H1 (cell line): ENCODE measurements around the gene EEIG1. TPM values are rescaled to one million over a fixed set of nuclear protein-coding genes. Genes with fewer than 3 reads are reported as not detected.

ENCODE experiments used
- CTCF ChIA-PET: fragments of 300-600 bp; sonication (Branson Sonifier 250); formaldehyde crosslinking; loops from one replicate; lab custom pipeline; 2021; ENCODE audit not compliant: partially characterized antibody; lab: Charles Lee
- POLR2A ChIA-PET: fragments of 300-600 bp; sonication (Branson Sonifier 250); formaldehyde crosslinking; loops from one replicate; lab custom pipeline; 2021; ENCODE audit warnings: inconsistent platforms; ENCODE audit not compliant: partially characterized antibody; lab: Charles Lee
- DNase-seq, 2 experiments: peaks; one replicate each; pipeline versions ENCODE4 v3.0.0 to v3.0.0-alpha.2; 2010 to 2022; ENCODE audit warnings: low spot score in 2 of 2, low read depth in 1 of 2, mixed read lengths in 1 of 2
- FAIRE-seq: peaks from 2 replicates; lab custom pipeline; 2011; peaks lifted over from hg19 to GRCh38; lab: Jason Lieb, UNC
- H2AFZ ChIP-seq: 2 replicates; pipeline ENCODE4 v1.8.1; 2012; ENCODE audit warnings: low read length, inconsistent platforms
- H2AK5ac ChIP-seq: 2 replicates; pipeline ENCODE4 v1.6.1; 2013; ENCODE audit warnings: low read depth, low read length
- H2BK120ac ChIP-seq: replicated peaks from 2 replicates; pipeline ENCODE3; 2013; ENCODE audit warnings: low read depth, low read length, inconsistent platforms
- H2BK12ac ChIP-seq: 2 replicates; pipeline ENCODE4 v1.6.1; 2013; ENCODE audit warnings: low read depth, low read length
- H2BK15ac ChIP-seq: 2 replicates; pipeline ENCODE4 v1.6.1; 2013; ENCODE audit warnings: low read length
- H2BK20ac ChIP-seq: 2 replicates; pipeline ENCODE4 v1.6.1; 2013; ENCODE audit warnings: low read length
- H2BK5ac ChIP-seq: 2 replicates; pipeline ENCODE4 v1.6.1; 2013; ENCODE audit warnings: low read depth, low read length
- H3K14ac ChIP-seq: 2 replicates; pipeline ENCODE4 v1.6.1; 2013; ENCODE audit warnings: inconsistent platforms; ENCODE audit not compliant: insufficient read length
- H3K18ac ChIP-seq: 2 replicates; pipeline ENCODE4 v1.6.1; 2013; ENCODE audit warnings: low read length; ENCODE audit errors: extremely low read depth
- H3K23ac ChIP-seq: 2 replicates; pipeline ENCODE4 v1.6.1; 2013; ENCODE audit warnings: inconsistent platforms; ENCODE audit not compliant: insufficient read length
- H3K23me2 ChIP-seq: 2 replicates; pipeline ENCODE4 v1.6.1; 2013; ENCODE audit warnings: low read depth, low read length
- H3K27ac ChIP-seq: 2 replicates; pipeline ENCODE4 v1.6.1; 2011; ENCODE audit warnings: low read depth, low read length, inconsistent platforms
- H3K27me3 ChIP-seq, 4 experiments: replicated peaks in 1 of 4; 1 replicate in 1 of 4; 2 replicates in 3 of 4; pipeline versions ENCODE4 v1.6.1 to v1.8.1; 2011 to 2013; ENCODE audit warnings: low read length in 3 of 4, mild to moderate bottlenecking in 3 of 4, inconsistent platforms in 2 of 4, mixed read lengths in 2 of 4, moderate library complexity in 1 of 4; ENCODE audit not compliant: control insufficient read depth in 3 of 4, insufficient read depth in 3 of 4; ENCODE audit errors: extremely low read depth in 1 of 4
- H3K36me3 ChIP-seq, 4 experiments: 2 replicates each; pipeline versions ENCODE4 v1.6.1 to v1.8.1; 2011 to 2013; ENCODE audit warnings: mild to moderate bottlenecking in 4 of 4, low read length in 3 of 4, moderate library complexity in 2 of 4, control low read depth in 1 of 4, inconsistent platforms in 1 of 4; ENCODE audit not compliant: insufficient read depth in 4 of 4, control insufficient read depth in 2 of 4
- H3K4ac ChIP-seq: replicated peaks from 2 replicates; pipeline ENCODE3; 2013; ENCODE audit warnings: low read length, low read depth, mixed read lengths, inconsistent platforms; ENCODE audit not compliant: insufficient read length
- H3K4me1 ChIP-seq, 4 experiments: replicated peaks in 1 of 4; 1 replicate in 1 of 4; 2 replicates in 3 of 4; pipeline versions ENCODE4 v1.6.1 to v1.8.1; 2011 to 2013; ENCODE audit warnings: low read length in 3 of 4, inconsistent platforms in 2 of 4, mixed read lengths in 1 of 4; ENCODE audit not compliant: insufficient read depth in 4 of 4, control insufficient read depth in 3 of 4
- H3K4me2 ChIP-seq, 2 experiments: 2 replicates each; pipeline versions ENCODE4 v1.6.1 to v1.8.1; 2011 to 2013; ENCODE audit warnings: low read depth in 2 of 2, low read length in 2 of 2, control low read depth in 1 of 2, inconsistent platforms in 1 of 2, mild to moderate bottlenecking in 1 of 2; ENCODE audit not compliant: insufficient read depth in 1 of 2
- H3K4me3 ChIP-seq, 4 experiments: fragments of 200-600, 300-600 bp in 1 of 4; sonication (generic), shearing (Covaris generic), sonication (Bioruptor Twin) in 1 of 4; 2 replicates each; pipeline versions ENCODE4 v1.5.1 to v1.8.1; 2011 to 2016; ENCODE audit warnings: low read length in 4 of 4, low read depth in 3 of 4, control low read depth in 2 of 4, inconsistent platforms in 2 of 4, mild to moderate bottlenecking in 2 of 4, mixed read lengths in 1 of 4, moderate library complexity in 1 of 4; ENCODE audit not compliant: insufficient read depth in 2 of 4; ENCODE audit errors: extremely low read depth in 1 of 4
- H3K56ac ChIP-seq: replicated peaks from 2 replicates; pipeline ENCODE3; 2013; ENCODE audit warnings: low read depth, mild to moderate bottlenecking, mixed read lengths, low read length, inconsistent platforms; ENCODE audit not compliant: insufficient read length
- H3K79me1 ChIP-seq: 2 replicates; pipeline ENCODE4 v1.6.1; 2013; ENCODE audit warnings: low read depth, low read length, control low read depth
- H3K79me2 ChIP-seq, 2 experiments: 2 replicates each; pipeline versions ENCODE4 v1.6.1 to v1.8.1; 2012 to 2013; ENCODE audit warnings: low read length in 2 of 2, mild to moderate bottlenecking in 2 of 2, inconsistent platforms in 1 of 2; ENCODE audit not compliant: insufficient read depth in 2 of 2, control insufficient read depth in 1 of 2
- H3K9ac ChIP-seq, 4 experiments: replicated peaks in 1 of 4; 1 replicate in 1 of 4; 2 replicates in 3 of 4; pipeline versions ENCODE4 v1.6.1 to v1.8.1; 2011 to 2013; ENCODE audit warnings: low read depth in 3 of 4, low read length in 3 of 4, control low read depth in 2 of 4, mild to moderate bottlenecking in 2 of 4, moderate library complexity in 2 of 4, inconsistent platforms in 1 of 4; ENCODE audit errors: extremely low read depth in 1 of 4
- H3K9me3 ChIP-seq, 2 experiments: 2 replicates each; pipeline versions ENCODE4 v1.6.1 to v1.8.1; 2012 to 2013; ENCODE audit warnings: mild to moderate bottlenecking in 2 of 2, moderate library complexity in 2 of 2, control low read depth in 1 of 2, inconsistent platforms in 1 of 2, low read depth in 1 of 2, low read length in 1 of 2, mixed read lengths in 1 of 2; ENCODE audit not compliant: insufficient read depth in 2 of 2
- H4K20me1 ChIP-seq, 2 experiments: replicated peaks in 1 of 2; 2 replicates each; pipeline versions ENCODE3 to v1.8.1; 2011 to 2013; ENCODE audit warnings: inconsistent platforms in 2 of 2, low read length in 2 of 2, mild to moderate bottlenecking in 1 of 2; ENCODE audit not compliant: insufficient read depth in 2 of 2, control insufficient read depth in 1 of 2
- H4K5ac ChIP-seq: 2 replicates; pipeline ENCODE4 v1.6.1; 2013; ENCODE audit warnings: low read length, low read depth, mixed read lengths, inconsistent platforms; ENCODE audit not compliant: insufficient read length
- H4K8ac ChIP-seq: 2 replicates; pipeline ENCODE4 v1.8.0; 2013; ENCODE audit warnings: mild to moderate bottlenecking, moderate library complexity, low read length, inconsistent platforms; ENCODE audit not compliant: insufficient read depth; ENCODE audit errors: extremely low read depth
- H4K91ac ChIP-seq: replicated peaks from 2 replicates; pipeline ENCODE3; 2013; ENCODE audit warnings: low read length, mixed read lengths, inconsistent platforms; ENCODE audit not compliant: insufficient read length
- CBX8 ChIP-seq: fragments of 300-800, 300-1000 bp; sonication (generic); IDR thresholded peaks from 2 replicates; pipeline ENCODE4 v1.7.1; 2016; ENCODE audit warnings: low read depth, low read length, borderline replicate concordance
- HDAC2 ChIP-seq, 2 experiments: fragments of 300-600 bp in 1 of 2; sonication (generic) in 1 of 2; IDR thresholded peaks; 2 replicates each; pipeline ENCODE4 v1.6.1; 2011 to 2012; ENCODE audit warnings: low read depth in 2 of 2, low read length in 2 of 2, mild to moderate bottlenecking in 2 of 2, moderate library complexity in 2 of 2, borderline replicate concordance in 1 of 2, inconsistent platforms in 1 of 2
- HDAC6 ChIP-seq: IDR thresholded peaks from one replicate; pipeline ENCODE4 v1.7.1; 2012; ENCODE audit warnings: low read depth, mild to moderate bottlenecking, inconsistent platforms, low read length, moderate library complexity
- JUND ChIP-seq: IDR thresholded peaks from 2 replicates; pipeline ENCODE4 v1.6.1; 2011; ENCODE audit warnings: mild to moderate bottlenecking, improper control_type of control experiment, low read length
- RAD21 ChIP-seq, 2 experiments: IDR thresholded peaks in 1 of 2; conservative IDR thresholded peaks in 1 of 2; 2 replicates each; pipeline ENCODE4 v1.6.1; 2011; ENCODE audit warnings: low read depth in 2 of 2, low read length in 2 of 2, improper control_type of control experiment in 1 of 2, inconsistent platforms in 1 of 2, mild to moderate bottlenecking in 1 of 2, moderate library complexity in 1 of 2
- RNF2 ChIP-seq: fragments of 200-900, 300-1000 bp; sonication (generic); IDR thresholded peaks from 2 replicates; pipeline ENCODE4 v1.7.1; 2016; ENCODE audit warnings: borderline replicate concordance, low read depth, mild to moderate bottlenecking, antibody characterized with exemption, low read length; ENCODE audit not compliant: poor library complexity, severe bottlenecking; ENCODE audit errors: missing control alignments
- SP4 ChIP-seq: IDR thresholded peaks from 2 replicates; pipeline ENCODE4 v1.6.1; 2012; ENCODE audit warnings: low read length, inconsistent platforms
- TAF1 ChIP-seq: IDR thresholded peaks from 2 replicates; pipeline ENCODE4 v1.6.1; 2011; ENCODE audit warnings: mild to moderate bottlenecking, low read depth, low read length
- TBP ChIP-seq: IDR thresholded peaks from 2 replicates; pipeline ENCODE4 v1.6.1; 2011; ENCODE audit warnings: low read depth, low read length, improper control_type of control experiment
- TEAD4 ChIP-seq: IDR thresholded peaks from 2 replicates; pipeline ENCODE4 v1.6.1; 2012; ENCODE audit warnings: low read depth, low read length, inconsistent platforms, mixed read lengths
- WGBS, 2 experiments: shearing (Covaris generic) in 1 of 2; methylation state at CpG; one replicate each; pipeline versions ENCODE4 v1.1.6 to v1.1.7; 2013 to 2015; ENCODE audit warnings: low lambda C conversion rate in 2 of 2, mixed read lengths in 2 of 2, inconsistent platforms in 1 of 2, low coverage in 1 of 2, missing lambda C conversion rate in 1 of 2; ENCODE audit not compliant: insufficient replicate concordance in 2 of 2, insufficient coverage in 1 of 2, insufficient read length in 1 of 2; ENCODE audit errors: extremely low coverage in 1 of 2, missing lambda C conversion rate in 1 of 2; 5-methylcytosine and 5-hydroxymethylcytosine counted together
- polyA plus RNA-seq, 7 experiments: library from polyadenylated mRNA; depleted of rRNA in 3 of 7; stranded (reverse) in 5 of 7; unstranded in 2 of 7; fragments of >200 nt in 5 of 7; fragments of 200-250 nt in 2 of 7; gene quantifications; 1 replicate in 5 of 7; 2 replicates in 1 of 7; 4 replicates in 1 of 7; pipeline versions ENCODE4 v1.2.1 to v1.2.3, GENCODE V29; 2011 to 2013; ENCODE audit warnings: missing spikeins in 2 of 7, mixed read lengths in 2 of 7
- total RNA-seq: library from RNA; stranded (reverse); fragmentation: NEBNext Ultra II Directional; extraction: Animal tissue kit (Norgen Biotek cat#: 25700); gene quantifications from 2 replicates; pipeline ENCODE4 v1.2.1, GENCODE V29; 2021
- TF ChIP-seq, protein P1 (sequence below): IDR thresholded peaks from 2 replicates; pipeline ENCODE4 v1.6.1; 2012; ENCODE audit warnings: inconsistent platforms

Gene EEIG1
- total and polyA plus RNA-seq, 2 of the 8 experiments (the other 6 are each of a cell fraction or from before 2014, with no cell fraction given), result 29.8 to 50.8 TPM

DNA sequence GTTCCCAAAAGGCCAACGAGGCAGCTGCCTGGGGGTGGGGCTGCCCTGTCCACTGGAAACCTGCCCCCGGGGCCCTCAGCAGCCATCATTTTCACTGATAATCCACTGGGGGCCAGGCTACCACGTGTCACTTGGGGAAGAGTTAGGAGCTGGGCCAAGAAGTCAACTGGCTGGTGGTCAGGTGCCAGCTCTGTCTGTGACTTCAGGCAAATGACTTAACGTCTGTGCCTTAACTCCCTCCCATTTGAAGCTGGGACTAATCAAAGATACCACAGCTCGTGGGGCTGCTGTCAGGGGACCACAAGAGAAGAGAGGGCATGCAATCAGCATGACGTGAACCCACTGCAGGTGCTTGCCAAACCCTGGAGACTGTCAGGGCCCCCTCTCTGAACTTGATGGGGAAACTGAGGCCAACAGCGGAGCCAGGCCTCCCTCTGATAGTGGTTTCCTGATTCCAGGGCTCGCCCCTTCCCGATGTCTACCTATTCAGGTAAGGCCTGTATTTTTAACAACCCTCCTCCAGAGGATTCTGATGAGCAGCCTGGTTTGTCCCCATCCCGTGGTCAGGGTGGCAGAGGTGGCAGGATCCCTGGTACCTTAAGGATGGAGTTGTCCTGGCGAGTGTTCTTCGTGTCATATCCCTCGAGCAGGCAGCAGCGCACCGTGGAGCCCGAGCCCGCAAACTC is 30.8 kb downstream of the EEIG1 start:
- Histone ChIP-seq H3K18ac (no peak overlapping the region), H3K23me2 (no peaks in the 10 kb centered on the region), H3K9ac (no peak overlapping the region), H3K9me3 (no peaks in the 10 kb centered on the region), H2AFZ (no peak overlapping the region), H3K27ac (no peak overlapping the region), H3K4me3 (no peak overlapping the region), H2BK120ac (no peak overlapping the region), H2AK5ac (no peak overlapping the region), H3K23ac (no peak overlapping the region), H4K91ac (no peak overlapping the region), H3K79me1 (peaks cover 15% of the 10 kb centered on the region), H3K56ac (no peak overlapping the region), H3K14ac (no peak overlapping the region), H4K8ac (no peak overlapping the region), H3K4me1 (peaks cover 0 to 2% (median under 1%) of the 10 kb centered on the region in 4 experiments; a peak in 4 of 7 replicates), H4K5ac (no peak overlapping the region), H3K36me3 (peaks cover 0 to 6% (median 2%) of the 10 kb centered on the region in 4 experiments; a peak in 6 of 8 replicates), H2BK5ac (peak overlapping the region; percentile 60), H3K27me3 (no peaks in the 10 kb centered on the region), H3K4ac (no peak overlapping the region), H4K20me1 (peaks cover 19 to 27% of the 10 kb centered on the region in 2 experiments), H2BK12ac (no peak overlapping the region), H3K79me2 (peaks cover 0 to 34% of the 10 kb centered on the region in 2 experiments; a peak in 2 of 4 replicates), H2BK20ac (no peak overlapping the region), H2BK15ac (no peak overlapping the region), H3K4me2 (no peak overlapping the region)
- ChIA-PET CTCF (interaction anchor here (0.9 to 35.5 kb wide), 6 partner anchors 8 to 168 kb away, joined by 3 to 825 read pairs (median 8); partner anchors contain the start of gene EEIG1), POLR2A (interaction anchor here (1.0 to 1.7 kb wide), 2 partner anchors 106 to 129 kb away, joined by 3 to 5 read pairs; no protein-coding TSS in a partner anchor)
- no peak for FAIRE-seq
- 87% methylated on average over 13 of the region's 17 CpGs; no CpG with 5 or more reads in 1 of the 2 experiments for WGBS, 2 experiments
- DNase-seq, result no peak
- no peak for TF ChIP-seq TAF1
- TF ChIP-seq SP4, result no peak
- TF ChIP-seq JUND, result no peak
- no peak for TF ChIP-seq RNF2
- TF ChIP-seq HDAC6, result no peak
- TF ChIP-seq TEAD4, result no peak
- TF ChIP-seq RAD21 (IDR thresholded peaks at IDR 0.05 in 1 of 2, conservative IDR thresholded peaks at IDR 0.05 in 1 of 2; ENCODE audit: low read depth in 2 of 2, low read length in 2 of 2), result no peak
- no peak for TF ChIP-seq HDAC2 (IDR thresholded peaks at IDR 0.05; ENCODE audit: borderline replicate concordance in 1 of 2, low read depth in 2 of 2, low read length in 2 of 2)
- TF ChIP-seq TBP, result no peak
- TF ChIP-seq, protein P1, sequence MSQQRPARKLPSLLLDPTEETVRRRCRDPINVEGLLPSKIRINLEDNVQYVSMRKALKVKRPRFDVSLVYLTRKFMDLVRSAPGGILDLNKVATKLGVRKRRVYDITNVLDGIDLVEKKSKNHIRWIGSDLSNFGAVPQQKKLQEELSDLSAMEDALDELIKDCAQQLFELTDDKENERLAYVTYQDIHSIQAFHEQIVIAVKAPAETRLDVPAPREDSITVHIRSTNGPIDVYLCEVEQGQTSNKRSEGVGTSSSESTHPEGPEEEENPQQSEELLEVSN, result no peak
- TF ChIP-seq CBX8, result no peak
